ENCODE data around the gene PLEKHM2.

GRCh38 chr1:15740924-15741850 lies 57.1 kb downstream of the PLEKHM2 start:
- no peak for TF ChIP-seq EP300 (IDR thresholded peaks at IDR 0.05)
- peak; percentile 6 for TF ChIP-seq POLR2A (IDR thresholded peaks at IDR 0.05)

Data from ovary (tissue), 1 donor.